DOHH2 (cell line): Measurements from ENCODE around the gene AFDN.

Source experiments
- CTCF ChIP-seq: fragments of 200-600 bp; sonication (generic); IDR thresholded peaks from one replicate; pipeline ENCODE4 v1.5.1; 2014; ENCODE audit warnings: antibody characterized with exemption, mild to moderate bottlenecking, low read depth, low read length; ENCODE audit not compliant: poor library complexity, severe bottlenecking
- EZH2phosphoT487 ChIP-seq: fragments of 200-600 bp; sonication (generic); IDR thresholded peaks from 2 replicates; pipeline ENCODE4 v1.6.1; 2017; ENCODE audit warnings: borderline replicate concordance, mild to moderate bottlenecking, antibody characterized with exemption, low read length, moderate library complexity, mixed read lengths

DNA sequence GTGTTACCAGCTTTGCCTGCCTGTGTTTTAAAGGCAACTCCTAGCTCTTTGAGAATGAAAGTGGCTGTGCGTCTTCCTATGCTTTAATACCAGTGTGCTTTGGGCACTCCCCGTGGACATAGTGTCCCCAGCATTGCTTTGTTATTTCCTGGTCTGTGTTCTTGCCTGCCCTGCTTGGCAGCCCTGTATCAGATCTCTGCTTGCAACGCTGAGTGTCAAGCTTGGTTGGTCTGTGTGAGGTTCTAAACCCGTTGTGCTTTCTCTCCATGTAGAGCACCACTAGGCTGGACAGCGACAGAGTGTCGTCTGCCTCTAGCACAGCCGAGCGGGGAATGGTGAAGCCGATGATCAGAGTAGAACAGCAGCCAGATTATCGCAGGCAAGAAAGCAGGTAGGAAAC lies 80.2 kb downstream of the AFDN start:
- TF ChIP-seq CTCF (no peak), EZH2phosphoT487 (no peak)
